ENCODE measurements around the gene NECTIN4.
"Not testable (repeated sequence)": the region's sequence is repeated elsewhere in the genome, so short reads cannot be mapped to it uniquely, and the experiment has no call there.

NECTIN4 gene

GRCh38 chr1:161038523-161039153 is 50.7 kb downstream of the NECTIN4 start, which contains the start of gene TSTD1:
TSTD1 (minus strand) TSS chr1:161038964; CDS start chr1:161038889, 75 bp downstream.
- peak; percentile 87 to 90 for DNase-seq (ENCODE audit: low read depth in 1 of 2, low spot score in 1 of 2)
- in situ Hi-C loops (cut with HindIII; ENCODE audit: low pct_unique_long_range_greater_than_20kb, low sequenced_read_pairs): no loop called here
- TF ChIP-seq JUND (IDR thresholded peaks at IDR 0.05; ENCODE audit: low read depth): no peak

- TF ChIP-seq JUND (IDR thresholded peaks at IDR 0.05; ENCODE audit: low read depth): no peak
Observed at GRCh38 chr1:161037661-161038522, 51.5 kb downstream of the NECTIN4 start.

GRCh38 chr1:161033751-161034150 is 55.6 kb downstream of the NECTIN4 start:
- in situ Hi-C loops (cut with HindIII; ENCODE audit: low pct_unique_long_range_greater_than_20kb, low sequenced_read_pairs): no loop called here
- TF ChIP-seq JUND (IDR thresholded peaks at IDR 0.05; ENCODE audit: low read depth): peak; percentile 32; the same call in 1 of the 2 replicates
- peak in 1 of 2 experiments; percentile 78 for DNase-seq (ENCODE audit: low read depth in 1 of 2, low spot score in 1 of 2)

More at GRCh38 chr1:161037661-161038522, 51.5 kb downstream of the NECTIN4 start:
- in situ Hi-C loops (cut with HindIII; ENCODE audit: low pct_unique_long_range_greater_than_20kb, low sequenced_read_pairs): no loop called here
- DNase-seq (ENCODE audit: low read depth in 1 of 2, low spot score in 1 of 2): peak in 1 of 2 experiments; percentile 84

GRCh38 chr1:161032409-161032808 is 56.9 kb downstream of the NECTIN4 start:
- TF ChIP-seq JUND (IDR thresholded peaks at IDR 0.05; ENCODE audit: low read depth): no peak
- in situ Hi-C loops (cut with HindIII; ENCODE audit: low pct_unique_long_range_greater_than_20kb, low sequenced_read_pairs): no loop called here
- DNase-seq (ENCODE audit: low read depth in 1 of 2, low spot score in 1 of 2): peak in 1 of 2 experiments; percentile 43

GRCh38 chr1:161031874-161032273 is 57.5 kb downstream of the NECTIN4 start:
- in situ Hi-C loops (cut with HindIII; ENCODE audit: low pct_unique_long_range_greater_than_20kb, low sequenced_read_pairs): no loop called here
- TF ChIP-seq JUND (IDR thresholded peaks at IDR 0.05; ENCODE audit: low read depth): no peak
- DNase-seq (ENCODE audit: low read depth in 1 of 2, low spot score in 1 of 2): no peak

GRCh38 chr1:161029466-161029865 is 59.9 kb downstream of the NECTIN4 start:
- DNase-seq (ENCODE audit: low read depth in 1 of 2, low spot score in 1 of 2); in situ Hi-C loops (cut with HindIII; ENCODE audit: low pct_unique_long_range_greater_than_20kb, low sequenced_read_pairs): not testable (repeated sequence)

GRCh38 chr1:161026954-161027353 is 62.4 kb downstream of the NECTIN4 start:
- DNase-seq (ENCODE audit: low read depth in 1 of 2, low spot score in 1 of 2); in situ Hi-C loops (cut with HindIII; ENCODE audit: low pct_unique_long_range_greater_than_20kb, low sequenced_read_pairs): not testable (repeated sequence)
- TF ChIP-seq JUND (IDR thresholded peaks at IDR 0.05; ENCODE audit: low read depth): 0 out of 2 replicates have a peak, but pooled peaks have one; percentile 5

- in situ Hi-C loops (cut with HindIII; ENCODE audit: low pct_unique_long_range_greater_than_20kb, low sequenced_read_pairs); DNase-seq (ENCODE audit: low read depth in 1 of 2, low spot score in 1 of 2): not testable (repeated sequence)
Observed at GRCh38 chr1:161022432-161022831, 66.9 kb downstream of the NECTIN4 start.

GRCh38 chr1:161021970-161022353 is 67.4 kb downstream of the NECTIN4 start:
- TF ChIP-seq JUND (IDR thresholded peaks at IDR 0.05; ENCODE audit: low read depth): no peak
- peak in 1 of 2 experiments; percentile 25 for DNase-seq (ENCODE audit: low read depth in 1 of 2, low spot score in 1 of 2)
- in situ Hi-C loops (cut with HindIII; ENCODE audit: low pct_unique_long_range_greater_than_20kb, low sequenced_read_pairs): no loop called here

GRCh38 chr1:161021165-161021969 is 68.0 kb downstream of the NECTIN4 start:
- TF ChIP-seq JUND (IDR thresholded peaks at IDR 0.05; ENCODE audit: low read depth): no peak
- in situ Hi-C loops (cut with HindIII; ENCODE audit: low pct_unique_long_range_greater_than_20kb, low sequenced_read_pairs): no loop called here
- DNase-seq (ENCODE audit: low read depth in 1 of 2, low spot score in 1 of 2): peak; percentile 99 to 100

All from T47D (cell line).